ENCODE data around the gene DHX38. TPM values are rescaled to one million over a fixed set of nuclear protein-coding genes. Genes with fewer than 3 reads are reported as not detected.
"Not testable (repeated sequence)": the region's sequence is repeated elsewhere in the genome, so short reads cannot be mapped to it uniquely, and the experiment has no call there.

The DHX38 gene
- total RNA-seq: 91.0 and 98.1 TPM in 2 replicates

GRCh38 chr16:72093448-72094265, at the start of gene DHX38, which contains the start of gene TXNL4B:
DHX38 (plus strand) TSS chr16:72093847; CDS start chr16:72096158, 2,311 bp downstream.
TXNL4B (minus strand) TSS chr16:72093620; CDS start chr16:72090749, 2,871 bp downstream.
- Mint-ChIP-seq H3K4me3 (peak within 1 kb of the TSS; percentile 97), H3K4me1 (peaks cover 45% of the 10 kb centered on the region), H3K27ac (peak within 1 kb of the TSS; percentile 94), H3K9me3 (no peaks in the 10 kb centered on the region), H3K36me3 (ENCODE audit: low read depth) (peaks cover 46% of the 10 kb centered on the region), H3K27me3 (no peaks in the 10 kb centered on the region)
- intact Hi-C loops (cut with micrococcal nuclease): loop anchor here (1.0 to 10.0 kb wide), 7 partner anchors 85 to 1291 kb away; partner anchors contain the start of genes AP1G1, DHODH, IST1 and PHLPP2
- DNase-seq: peak; percentile 98

GRCh38 chr16:72044296-72044695, 49.4 kb upstream of the DHX38 start:
- no peaks in the 10 kb centered on the region for H3K27me3 Mint-ChIP-seq
- no peak overlapping the region for H3K4me3 Mint-ChIP-seq
- intact Hi-C loops (cut with micrococcal nuclease): no loop called here
- no peaks in the 10 kb centered on the region for H3K9me3 Mint-ChIP-seq
- H3K27ac Mint-ChIP-seq: no peak overlapping the region
- H3K36me3 Mint-ChIP-seq (ENCODE audit: low read depth): peaks cover 4% of the 10 kb centered on the region
- DNase-seq: no peak
- no peaks in the 10 kb centered on the region for H3K4me1 Mint-ChIP-seq

- DNase-seq: no peak
- peaks cover 4% of the 10 kb centered on the region for H3K36me3 Mint-ChIP-seq (ENCODE audit: low read depth)
- H3K4me3 Mint-ChIP-seq: no peak overlapping the region
- H3K27me3 Mint-ChIP-seq: no peaks in the 10 kb centered on the region
- peaks cover 2% of the 10 kb centered on the region for H3K9me3 Mint-ChIP-seq
- H3K27ac Mint-ChIP-seq: no peak overlapping the region
- intact Hi-C loops (cut with micrococcal nuclease): no loop called here
- no peaks in the 10 kb centered on the region for H3K4me1 Mint-ChIP-seq
Observed at GRCh38 chr16:72044825-72045359, 48.8 kb upstream of the DHX38 start.

GRCh38 chr16:72049110-72049509, 44.5 kb upstream of the DHX38 start:
- intact Hi-C loops (cut with micrococcal nuclease): no loop called here
- DNase-seq: no peak
- no peak overlapping the region for H3K27ac Mint-ChIP-seq
- H3K27me3 Mint-ChIP-seq: no peaks in the 10 kb centered on the region
- no peak overlapping the region for H3K4me3 Mint-ChIP-seq
- H3K4me1 Mint-ChIP-seq: no peaks in the 10 kb centered on the region
- no peaks in the 10 kb centered on the region for H3K36me3 Mint-ChIP-seq (ENCODE audit: low read depth)
- peaks cover 5% of the 10 kb centered on the region for H3K9me3 Mint-ChIP-seq

GRCh38 chr16:72050769-72051464, 42.7 kb upstream of the DHX38 start:
- no peak overlapping the region for H3K4me3 Mint-ChIP-seq
- no peaks in the 10 kb centered on the region for H3K4me1 Mint-ChIP-seq
- no peaks in the 10 kb centered on the region for H3K36me3 Mint-ChIP-seq (ENCODE audit: low read depth)
- no peaks in the 10 kb centered on the region for H3K27me3 Mint-ChIP-seq
- DNase-seq: no peak
- H3K9me3 Mint-ChIP-seq: peaks cover 5% of the 10 kb centered on the region
- intact Hi-C loops (cut with micrococcal nuclease): no loop called here
- H3K27ac Mint-ChIP-seq: no peak overlapping the region

GRCh38 chr16:72051818-72052217, 41.8 kb upstream of the DHX38 start:
- H3K36me3 Mint-ChIP-seq (ENCODE audit: low read depth): no peaks in the 10 kb centered on the region
- intact Hi-C loops (cut with micrococcal nuclease): no loop called here
- H3K4me1 Mint-ChIP-seq: no peaks in the 10 kb centered on the region
- DNase-seq: no peak
- H3K27me3 Mint-ChIP-seq: no peaks in the 10 kb centered on the region
- peaks cover 5% of the 10 kb centered on the region for H3K9me3 Mint-ChIP-seq
- H3K4me3 Mint-ChIP-seq: no peak overlapping the region
- H3K27ac Mint-ChIP-seq: no peak overlapping the region

GRCh38 chr16:72054254-72054847, 39.3 kb upstream of the DHX38 start, which contains the start of gene HP:
HP (plus strand) TSS chr16:72054505; CDS start chr16:72054653, 148 bp downstream.
- intact Hi-C loops (cut with micrococcal nuclease); H3K9me3 Mint-ChIP-seq; DNase-seq; H3K27ac Mint-ChIP-seq; H3K36me3 Mint-ChIP-seq (ENCODE audit: low read depth); H3K4me1 Mint-ChIP-seq; H3K4me3 Mint-ChIP-seq; H3K27me3 Mint-ChIP-seq: not testable (repeated sequence)

GRCh38 chr16:72055911-72056310, 37.7 kb upstream of the DHX38 start:
- Mint-ChIP-seq H3K4me1 (no peaks in the 10 kb centered on the region), H3K27me3 (no peaks in the 10 kb centered on the region), H3K27ac (no peak overlapping the region), H3K9me3 (no peaks in the 10 kb centered on the region), H3K4me3 (no peak overlapping the region), H3K36me3 (ENCODE audit: low read depth) (no peaks in the 10 kb centered on the region)
- no peak for DNase-seq
- intact Hi-C loops (cut with micrococcal nuclease): no loop called here

- H3K4me3 Mint-ChIP-seq; H3K27ac Mint-ChIP-seq; H3K36me3 Mint-ChIP-seq (ENCODE audit: low read depth); intact Hi-C loops (cut with micrococcal nuclease); H3K4me1 Mint-ChIP-seq; DNase-seq; H3K27me3 Mint-ChIP-seq; H3K9me3 Mint-ChIP-seq: not testable (repeated sequence)
Observed at GRCh38 chr16:72057313-72057712, 36.3 kb upstream of the DHX38 start.

- H3K27ac Mint-ChIP-seq; H3K36me3 Mint-ChIP-seq (ENCODE audit: low read depth); intact Hi-C loops (cut with micrococcal nuclease): not testable (repeated sequence)
Observed at GRCh38 chr16:72059060-72059459, 34.6 kb upstream of the DHX38 start.

GRCh38 chr16:72060405-72060804, 33.2 kb upstream of the DHX38 start:
- Mint-ChIP-seq H3K27ac (no peak overlapping the region), H3K36me3 (ENCODE audit: low read depth) (no peaks in the 10 kb centered on the region), H3K4me3 (no peak overlapping the region), H3K9me3 (no peaks in the 10 kb centered on the region), H3K27me3 (no peaks in the 10 kb centered on the region), H3K4me1 (no peaks in the 10 kb centered on the region)
- intact Hi-C loops (cut with micrococcal nuclease): no loop called here
- no peak for DNase-seq

More at GRCh38 chr16:72059060-72059459, 34.6 kb upstream of the DHX38 start:
- not testable (repeated sequence) for H3K4me1 Mint-ChIP-seq, H3K9me3 Mint-ChIP-seq, H3K4me3 Mint-ChIP-seq, H3K27me3 Mint-ChIP-seq, DNase-seq

GRCh38 chr16:72061564-72061963, 32.1 kb upstream of the DHX38 start:
- no peaks in the 10 kb centered on the region for H3K27me3 Mint-ChIP-seq
- no peaks in the 10 kb centered on the region for H3K4me1 Mint-ChIP-seq
- H3K9me3 Mint-ChIP-seq: no peaks in the 10 kb centered on the region
- H3K4me3 Mint-ChIP-seq: no peak overlapping the region
- no peak for DNase-seq
- H3K36me3 Mint-ChIP-seq (ENCODE audit: low read depth): no peaks in the 10 kb centered on the region
- intact Hi-C loops (cut with micrococcal nuclease): no loop called here
- H3K27ac Mint-ChIP-seq: no peak overlapping the region

- H3K27ac Mint-ChIP-seq: no peak overlapping the region
- no peaks in the 10 kb centered on the region for H3K27me3 Mint-ChIP-seq
- no peaks in the 10 kb centered on the region for H3K4me1 Mint-ChIP-seq
- intact Hi-C loops (cut with micrococcal nuclease): no loop called here
- H3K4me3 Mint-ChIP-seq: no peak overlapping the region
- no peaks in the 10 kb centered on the region for H3K36me3 Mint-ChIP-seq (ENCODE audit: low read depth)
- H3K9me3 Mint-ChIP-seq: no peaks in the 10 kb centered on the region
- no peak for DNase-seq
Observed at GRCh38 chr16:72064361-72064894, 29.2 kb upstream of the DHX38 start.
